ENCODE data around the gene FRYL. TPM values are rescaled to one million over a fixed set of nuclear protein-coding genes. Genes with fewer than 3 reads are reported as not detected.

Gene FRYL
- total RNA-seq, 1 experiment from 2014 or later, result 45.8 TPM

GRCh38 chr4:48634688-48635308 lies 145.3 kb downstream of the FRYL start:
- TF ChIP-seq CTCF (IDR thresholded peaks at IDR 0.05; ENCODE audit: unreplicated experiment), result no peak
- H3K27me3 Mint-ChIP-seq (ENCODE audit: unreplicated experiment), result no peaks in the 10 kb centered on the region
- no peak overlapping the region for H3K4me3 Mint-ChIP-seq (ENCODE audit: low read depth, unreplicated experiment)
- intact Hi-C loops (cut with micrococcal nuclease; ENCODE audit: unreplicated experiment), result loop anchor here (5.0 kb wide), 1 partner anchor 48 kb away; no protein-coding TSS in a partner anchor
- BruUV-seq (replicated peaks), result no TSS peak
- CTCF ChIA-PET, result no interaction called here
- DNase-seq, result no peak
- H3K36me3 Mint-ChIP-seq (ENCODE audit: insufficient read depth, unreplicated experiment), result no peaks in the 10 kb centered on the region
- peaks cover 6% of the 10 kb centered on the region for H3K4me1 Mint-ChIP-seq (ENCODE audit: low read depth, unreplicated experiment)
- H3K27ac Mint-ChIP-seq (ENCODE audit: unreplicated experiment), result no peak overlapping the region
- no peaks in the 10 kb centered on the region for H3K9me3 Mint-ChIP-seq (ENCODE audit: low read depth, unreplicated experiment)

DNA sequence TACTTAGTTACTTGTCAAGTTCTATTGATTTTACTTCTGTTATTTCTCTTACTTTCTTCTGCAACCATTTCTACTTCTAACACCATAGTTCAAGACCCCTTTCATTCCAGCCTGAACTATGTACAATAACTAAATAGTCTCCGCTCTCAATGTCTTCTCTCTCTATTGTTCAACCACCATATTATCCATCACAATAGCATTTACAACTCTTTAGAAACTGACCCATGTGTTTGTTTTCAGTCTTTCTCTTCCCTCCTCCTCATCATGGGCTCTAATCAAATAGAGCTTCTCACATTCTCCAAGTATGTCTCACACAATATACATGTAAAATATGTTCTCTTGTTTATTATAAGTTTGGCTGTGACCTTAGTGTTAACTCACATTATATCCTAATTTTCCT lies 146.4 kb downstream of the FRYL start:
- no peak for DNase-seq
- no peak overlapping the region for H3K4me3 Mint-ChIP-seq (ENCODE audit: low read depth, unreplicated experiment)
- H3K27me3 Mint-ChIP-seq (ENCODE audit: unreplicated experiment), result no peaks in the 10 kb centered on the region
- no peaks in the 10 kb centered on the region for H3K9me3 Mint-ChIP-seq (ENCODE audit: low read depth, unreplicated experiment)
- CTCF ChIA-PET, result interaction anchor here (0.6 kb wide), 1 partner anchor 502 kb away, joined by 4 read pairs; no protein-coding TSS in a partner anchor
- intact Hi-C loops (cut with micrococcal nuclease; ENCODE audit: unreplicated experiment), result no loop called here
- no peaks in the 10 kb centered on the region for H3K36me3 Mint-ChIP-seq (ENCODE audit: insufficient read depth, unreplicated experiment)
- no peak overlapping the region for H3K27ac Mint-ChIP-seq (ENCODE audit: unreplicated experiment)
- no TSS peak for BruUV-seq (replicated peaks)
- no peaks in the 10 kb centered on the region for H3K4me1 Mint-ChIP-seq (ENCODE audit: low read depth, unreplicated experiment)
- TF ChIP-seq CTCF (IDR thresholded peaks at IDR 0.05; ENCODE audit: unreplicated experiment), result no peak

- Mint-ChIP-seq H3K9me3 (ENCODE audit: low read depth, unreplicated experiment) (no peaks in the 10 kb centered on the region), H3K4me1 (ENCODE audit: low read depth, unreplicated experiment) (no peaks in the 10 kb centered on the region), H3K36me3 (ENCODE audit: insufficient read depth, unreplicated experiment) (no peaks in the 10 kb centered on the region), H3K4me3 (ENCODE audit: low read depth, unreplicated experiment) (no peak overlapping the region), H3K27me3 (ENCODE audit: unreplicated experiment) (no peaks in the 10 kb centered on the region), H3K27ac (ENCODE audit: unreplicated experiment) (no peak overlapping the region)
- no TSS peak for BruUV-seq (replicated peaks)
- DNase-seq, result no peak
- CTCF ChIA-PET, result no interaction called here
- no peak for TF ChIP-seq CTCF (IDR thresholded peaks at IDR 0.05; ENCODE audit: unreplicated experiment)
- intact Hi-C loops (cut with micrococcal nuclease; ENCODE audit: unreplicated experiment), result no loop called here
Measured at GRCh38 chr4:48629458-48629857, 150.6 kb downstream of the FRYL start.

- intact Hi-C loops (cut with micrococcal nuclease; ENCODE audit: unreplicated experiment), result no loop called here
- H3K4me1 Mint-ChIP-seq (ENCODE audit: low read depth, unreplicated experiment), result no peaks in the 10 kb centered on the region
- H3K9me3 Mint-ChIP-seq (ENCODE audit: low read depth, unreplicated experiment), result no peaks in the 10 kb centered on the region
- H3K4me3 Mint-ChIP-seq (ENCODE audit: low read depth, unreplicated experiment), result no peak overlapping the region
- H3K36me3 Mint-ChIP-seq (ENCODE audit: insufficient read depth, unreplicated experiment), result no peaks in the 10 kb centered on the region
- TF ChIP-seq CTCF (IDR thresholded peaks at IDR 0.05; ENCODE audit: unreplicated experiment), result no peak
- DNase-seq, result no peak
- CTCF ChIA-PET, result no interaction called here
- no peak overlapping the region for H3K27ac Mint-ChIP-seq (ENCODE audit: unreplicated experiment)
- H3K27me3 Mint-ChIP-seq (ENCODE audit: unreplicated experiment), result no peaks in the 10 kb centered on the region
- BruUV-seq (replicated peaks), result no TSS peak
Measured at GRCh38 chr4:48623182-48623780, 156.8 kb downstream of the FRYL start.

All from Calu3 (cell line).